Measurements from ENCODE around the gene KDSR. TPM values are rescaled to one million over a fixed set of nuclear protein-coding genes. Genes with fewer than 3 reads are reported as not detected.

KDSR gene
- total and polyA plus RNA-seq, 4 donors: 31.3 to 39.1 (median 32.7) TPM

DNA sequence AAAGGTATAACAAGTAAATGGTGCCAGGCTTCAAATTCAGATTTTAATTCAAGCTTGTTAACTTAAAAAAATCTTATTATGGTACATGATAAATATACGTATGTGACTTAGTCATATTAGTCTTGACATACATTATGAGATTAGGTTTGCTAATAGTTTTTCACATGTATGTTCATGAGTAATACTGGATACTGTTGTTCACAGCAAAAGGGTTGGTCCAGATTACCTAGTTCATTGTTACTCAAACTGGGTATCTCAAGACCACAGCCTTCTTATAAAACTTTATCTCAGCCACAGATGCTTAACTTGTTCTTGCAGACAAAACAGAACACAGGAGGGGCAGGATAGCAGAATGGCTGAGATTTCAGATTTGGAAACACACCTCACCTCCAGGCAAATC is 28.5 kb upstream of the KDSR start:
- peaks cover 34% of the 10 kb centered on the region for H3K36me3 ChIP-seq (ENCODE audit: control insufficient read depth, insufficient read depth, low read length)

DNA sequence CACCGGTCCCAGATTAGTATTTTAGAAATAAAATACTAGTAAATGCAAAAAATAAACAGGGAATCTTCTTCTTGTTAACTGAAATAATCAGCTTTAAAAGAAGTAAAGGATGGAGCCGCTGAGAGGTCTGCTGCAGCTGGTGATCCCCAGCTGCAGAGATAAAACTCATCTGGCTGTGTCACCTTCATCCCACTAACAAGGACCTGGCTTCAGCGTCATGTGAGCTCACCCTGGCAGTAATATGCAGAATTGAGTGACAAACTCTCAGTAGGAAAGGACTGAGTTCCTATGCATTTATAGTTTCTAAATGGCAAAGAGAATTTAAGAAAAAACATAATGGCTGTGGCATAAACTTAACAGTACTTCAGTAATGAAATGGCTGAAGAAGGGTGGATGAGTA is 27.9 kb upstream of the KDSR start:
- Histone ChIP-seq H3K36me3 (ENCODE audit: control insufficient read depth, insufficient read depth, low read length) (peaks cover 35% of the 10 kb centered on the region), H3K27me3 (ENCODE audit: control insufficient read depth, insufficient read depth, low read length) (no peaks in the 10 kb centered on the region), H3K4me1 (ENCODE audit: control insufficient read depth, insufficient read depth, low read length) (no peaks in the 10 kb centered on the region), H3K27ac (ENCODE audit: low read depth, low read length) (no peak overlapping the region), H3K4me3 (ENCODE audit: low read depth, low read length) (no peak overlapping the region), H3K9me3 (ENCODE audit: control insufficient read depth, insufficient read depth, low read length) (no peaks in the 10 kb centered on the region)
- WGBS (ENCODE audit: insufficient coverage): no CpG with 5 or more reads among the region's 3 CpGs
- DNase-seq (ENCODE audit: low read depth in 4 of 6, low spot score in 6 of 6): no peak

More for the DNA sequence above, 28.5 kb upstream of the KDSR start:
- H3K4me1 ChIP-seq (ENCODE audit: control insufficient read depth, insufficient read depth, low read length): no peaks in the 10 kb centered on the region
- WGBS (ENCODE audit: insufficient coverage): no CpG with 5 or more reads among the region's 1 CpG
- no peaks in the 10 kb centered on the region for H3K27me3 ChIP-seq (ENCODE audit: control insufficient read depth, insufficient read depth, low read length)
- no peak overlapping the region for H3K4me3 ChIP-seq (ENCODE audit: low read depth, low read length)
- no peaks in the 10 kb centered on the region for H3K9me3 ChIP-seq (ENCODE audit: control insufficient read depth, insufficient read depth, low read length)
- DNase-seq (ENCODE audit: low read depth in 4 of 6, low spot score in 6 of 6): no peak
- no peak overlapping the region for H3K27ac ChIP-seq (ENCODE audit: low read depth, low read length)

DNA sequence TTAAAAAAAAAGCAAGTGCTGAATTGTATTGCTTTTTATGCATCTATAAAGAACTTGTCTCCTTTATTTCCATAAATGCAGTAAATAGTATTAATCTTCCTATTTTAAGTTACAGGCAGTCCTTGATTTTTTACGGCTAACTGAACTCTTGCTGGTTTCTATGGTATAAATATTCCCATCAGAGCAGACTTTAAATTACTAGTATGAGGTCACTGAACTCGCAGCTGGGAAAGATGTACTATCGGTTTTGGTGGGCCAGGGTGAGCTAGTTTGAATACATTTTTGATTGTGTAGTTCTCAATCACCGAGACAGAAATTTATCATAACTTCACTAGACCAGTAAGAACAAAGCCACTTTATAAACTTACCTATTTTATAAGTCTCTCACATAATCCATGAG is 20.9 kb upstream of the KDSR start:
- no peak overlapping the region for H3K4me3 ChIP-seq (ENCODE audit: low read depth, low read length)
- H3K9me3 ChIP-seq (ENCODE audit: control insufficient read depth, insufficient read depth, low read length): no peaks in the 10 kb centered on the region
- no peak for DNase-seq (ENCODE audit: low read depth in 4 of 6, low spot score in 6 of 6)
- no peaks in the 10 kb centered on the region for H3K4me1 ChIP-seq (ENCODE audit: control insufficient read depth, insufficient read depth, low read length)
- no peak overlapping the region for H3K27ac ChIP-seq (ENCODE audit: low read depth, low read length)
- no CpG with 5 or more reads among the region's 4 CpGs for WGBS (ENCODE audit: insufficient coverage)
- H3K27me3 ChIP-seq (ENCODE audit: control insufficient read depth, insufficient read depth, low read length): no peaks in the 10 kb centered on the region
- peaks cover 14% of the 10 kb centered on the region for H3K36me3 ChIP-seq (ENCODE audit: control insufficient read depth, insufficient read depth, low read length)

DNA sequence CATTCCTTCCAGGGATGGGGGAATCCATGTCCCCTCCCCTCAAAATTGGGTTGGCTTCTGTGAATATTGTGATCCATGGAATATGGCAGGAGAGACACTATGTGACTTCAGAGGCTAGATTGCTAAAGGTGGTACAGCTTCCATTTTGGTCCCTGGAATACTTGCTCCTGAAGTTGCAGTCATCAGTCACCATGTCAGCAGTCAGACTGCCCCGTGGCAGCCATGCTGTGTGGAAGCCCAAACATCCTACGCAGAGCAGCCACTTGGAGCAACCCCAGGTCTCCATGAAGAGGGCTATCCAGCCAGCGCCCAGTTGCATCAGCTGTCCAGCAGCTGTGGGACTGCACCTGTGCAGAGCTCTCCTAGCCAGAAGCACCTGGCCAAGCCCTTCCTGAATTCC is 15.8 kb upstream of the KDSR start:
- Histone ChIP-seq H3K27ac (ENCODE audit: low read depth, low read length) (no peak overlapping the region), H3K4me1 (ENCODE audit: control insufficient read depth, insufficient read depth, low read length) (no peaks in the 10 kb centered on the region), H3K9me3 (ENCODE audit: control insufficient read depth, insufficient read depth, low read length) (no peaks in the 10 kb centered on the region), H3K4me3 (ENCODE audit: low read depth, low read length) (no peak overlapping the region), H3K36me3 (ENCODE audit: control insufficient read depth, insufficient read depth, low read length) (peaks cover 4% of the 10 kb centered on the region), H3K27me3 (ENCODE audit: control insufficient read depth, insufficient read depth, low read length) (no peaks in the 10 kb centered on the region)
- WGBS (ENCODE audit: insufficient coverage): 99% methylated on average over 3 of the region's 3 CpGs
- no peak for DNase-seq (ENCODE audit: low read depth in 4 of 6, low spot score in 6 of 6)

DNA sequence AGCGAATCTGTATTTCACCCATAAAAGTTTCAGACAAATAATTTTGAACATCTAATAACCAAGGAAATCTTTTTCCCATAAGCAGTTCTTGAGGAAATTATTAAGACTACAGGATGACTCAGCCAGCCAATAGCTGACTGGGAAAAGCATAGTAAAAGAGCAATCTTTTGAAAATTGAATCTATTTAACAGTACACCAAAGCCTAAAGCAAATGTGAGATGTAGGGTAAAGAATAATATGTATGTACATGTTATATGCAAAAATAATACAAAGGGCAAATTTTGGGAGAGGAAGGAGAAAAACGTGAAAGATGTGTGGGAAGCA is 12.6 kb upstream of the KDSR start:
- DNase-seq (ENCODE audit: low read depth in 4 of 6, low spot score in 6 of 6): no peak

DNA sequence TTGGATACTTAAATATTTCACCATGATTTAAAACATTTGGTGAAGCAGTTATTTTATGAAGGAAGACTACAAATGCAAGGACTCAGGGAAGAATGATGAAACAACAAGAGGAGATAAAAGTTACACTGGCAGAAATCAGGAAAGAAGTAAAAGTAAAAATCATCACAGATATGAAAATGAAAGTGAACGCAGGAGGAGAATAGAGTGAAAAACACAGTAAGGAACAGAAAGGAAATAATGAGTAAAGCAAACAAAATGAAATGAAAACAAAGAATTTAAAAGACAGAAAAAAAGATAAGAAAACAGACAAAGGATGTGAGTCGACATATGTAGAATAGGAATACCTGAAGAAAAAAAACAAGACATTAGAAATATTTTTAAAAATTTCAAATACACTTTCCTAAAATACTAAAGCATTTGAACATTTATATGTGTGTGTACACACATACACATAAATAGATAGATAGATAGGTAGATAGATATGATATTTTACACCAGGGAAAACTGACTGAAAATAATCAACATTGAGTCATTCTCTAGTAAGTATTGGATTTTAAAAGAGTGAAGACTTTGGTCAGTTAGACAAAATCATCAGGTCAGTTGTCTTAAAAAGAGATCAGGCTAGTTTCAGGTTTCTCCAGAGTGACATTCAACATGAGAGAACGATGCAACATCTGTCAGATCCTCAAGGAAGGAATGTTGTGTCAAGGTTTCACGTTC is 12.1 kb upstream of the KDSR start:
- Histone ChIP-seq H3K27me3 (ENCODE audit: control insufficient read depth, insufficient read depth, low read length) (no peaks in the 10 kb centered on the region), H3K27ac (ENCODE audit: low read depth, low read length) (no peak overlapping the region), H3K4me1 (ENCODE audit: control insufficient read depth, insufficient read depth, low read length) (no peaks in the 10 kb centered on the region), H3K4me3 (ENCODE audit: low read depth, low read length) (no peak overlapping the region), H3K36me3 (ENCODE audit: control insufficient read depth, insufficient read depth, low read length) (no peaks in the 10 kb centered on the region), H3K9me3 (ENCODE audit: control insufficient read depth, insufficient read depth, low read length) (no peaks in the 10 kb centered on the region)
- no peak for DNase-seq (ENCODE audit: low read depth in 4 of 6, low spot score in 6 of 6)
- WGBS (ENCODE audit: insufficient coverage): no CpG with 5 or more reads among the region's 4 CpGs

More for the DNA sequence above, 12.6 kb upstream of the KDSR start:
- no peaks in the 10 kb centered on the region for H3K36me3 ChIP-seq (ENCODE audit: control insufficient read depth, insufficient read depth, low read length)
- H3K4me3 ChIP-seq (ENCODE audit: low read depth, low read length): no peak overlapping the region
- no peak overlapping the region for H3K27ac ChIP-seq (ENCODE audit: low read depth, low read length)
- H3K27me3 ChIP-seq (ENCODE audit: control insufficient read depth, insufficient read depth, low read length): no peaks in the 10 kb centered on the region
- no peaks in the 10 kb centered on the region for H3K9me3 ChIP-seq (ENCODE audit: control insufficient read depth, insufficient read depth, low read length)
- WGBS (ENCODE audit: insufficient coverage): no CpG with 5 or more reads among the region's 2 CpGs
- H3K4me1 ChIP-seq (ENCODE audit: control insufficient read depth, insufficient read depth, low read length): no peaks in the 10 kb centered on the region

DNA sequence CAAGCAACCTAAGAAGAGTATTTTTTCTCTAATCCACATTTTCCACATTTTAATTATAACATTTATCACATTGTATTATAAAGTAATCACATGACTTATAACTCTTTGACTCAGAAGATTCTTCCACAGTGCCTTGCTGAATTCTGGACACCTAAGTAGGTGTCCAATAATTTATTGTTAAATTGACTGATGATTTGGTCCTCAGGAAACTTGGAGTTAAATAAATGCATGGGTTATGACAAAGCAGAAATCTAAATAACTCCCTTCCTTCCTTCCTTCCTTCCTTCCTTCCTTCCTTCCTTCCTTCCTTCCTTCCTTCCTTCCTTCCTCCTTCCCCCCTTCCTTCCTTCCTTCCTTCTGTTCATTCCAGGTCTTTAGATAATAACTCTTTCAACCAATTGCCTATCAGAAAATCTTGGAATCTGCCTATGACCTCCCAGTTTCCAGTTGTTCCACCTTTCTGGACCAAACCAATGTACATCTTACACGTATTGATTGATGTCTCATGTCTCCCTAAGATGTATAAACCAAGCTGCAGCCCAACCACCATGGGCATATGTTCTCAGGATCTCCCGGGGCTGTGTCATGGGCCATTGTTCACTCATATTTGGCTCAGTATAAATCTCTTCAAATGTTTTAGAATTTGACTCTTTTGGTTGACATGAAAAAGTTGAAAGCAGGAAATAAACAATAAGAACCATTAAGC is 10.4 kb upstream of the KDSR start:
- Histone ChIP-seq H3K36me3 (ENCODE audit: control insufficient read depth, insufficient read depth, low read length) (no peaks in the 10 kb centered on the region), H3K9me3 (ENCODE audit: control insufficient read depth, insufficient read depth, low read length) (no peaks in the 10 kb centered on the region), H3K4me3 (ENCODE audit: low read depth, low read length) (no peak overlapping the region), H3K27me3 (ENCODE audit: control insufficient read depth, insufficient read depth, low read length) (no peaks in the 10 kb centered on the region), H3K27ac (ENCODE audit: low read depth, low read length) (no peak overlapping the region), H3K4me1 (ENCODE audit: control insufficient read depth, insufficient read depth, low read length) (no peaks in the 10 kb centered on the region)
- DNase-seq (ENCODE audit: low read depth in 4 of 6, low spot score in 6 of 6): no peak
- WGBS (ENCODE audit: insufficient coverage): 50% methylated on average over 1 of the region's 2 CpGs

DNA sequence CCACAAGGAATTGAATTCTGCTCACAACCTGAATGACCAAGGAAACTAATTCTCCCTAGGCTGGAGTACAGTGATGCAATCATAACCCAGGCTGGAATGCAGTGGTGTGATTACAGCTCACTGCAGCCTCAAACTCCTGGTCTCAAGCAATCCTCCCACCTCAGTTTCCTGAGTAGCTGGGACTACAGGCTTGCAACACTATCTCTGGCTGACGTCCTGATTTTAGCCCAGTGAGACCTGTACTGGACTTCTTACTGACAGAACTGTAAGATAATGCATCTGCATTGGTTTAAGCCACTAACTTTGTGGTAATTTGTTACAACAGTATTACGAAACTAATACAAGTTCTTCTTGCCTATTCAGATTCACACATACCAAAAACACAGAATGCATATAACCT is 9.5 kb upstream of the KDSR start:
- Histone ChIP-seq H3K27me3 (ENCODE audit: control insufficient read depth, insufficient read depth, low read length) (no peaks in the 10 kb centered on the region), H3K4me1 (ENCODE audit: control insufficient read depth, insufficient read depth, low read length) (no peaks in the 10 kb centered on the region), H3K36me3 (ENCODE audit: control insufficient read depth, insufficient read depth, low read length) (no peaks in the 10 kb centered on the region), H3K4me3 (ENCODE audit: low read depth, low read length) (no peak overlapping the region), H3K27ac (ENCODE audit: low read depth, low read length) (no peak overlapping the region), H3K9me3 (ENCODE audit: control insufficient read depth, insufficient read depth, low read length) (no peaks in the 10 kb centered on the region)
- DNase-seq (ENCODE audit: low read depth in 4 of 6, low spot score in 6 of 6): no peak
- WGBS (ENCODE audit: insufficient coverage): 80% methylated on average over 1 of the region's 2 CpGs

DNA sequence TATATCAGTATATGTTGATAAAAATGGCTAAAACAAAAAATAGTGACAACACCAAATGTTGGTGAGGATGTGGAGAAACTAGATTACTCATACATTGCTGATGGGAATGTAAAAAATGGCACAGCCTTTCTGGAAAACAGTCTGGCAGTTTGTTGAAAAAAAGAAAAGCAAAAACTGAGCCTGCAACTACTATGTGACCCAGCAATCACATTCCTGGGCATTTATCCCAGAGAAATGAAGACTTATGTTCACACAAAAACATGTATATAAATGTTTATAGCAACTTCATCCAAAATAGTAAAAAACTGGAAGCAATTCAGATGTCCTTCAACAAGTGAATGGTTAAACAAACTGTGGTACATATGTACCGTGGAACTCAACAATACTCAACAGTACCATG is 7.5 kb upstream of the KDSR start:
- no peak overlapping the region for H3K27ac ChIP-seq (ENCODE audit: low read depth, low read length)
- DNase-seq (ENCODE audit: low read depth in 4 of 6, low spot score in 6 of 6): peak in 1 of 6 donors; percentile 63
- no CpG with 5 or more reads among the region's 1 CpG for WGBS (ENCODE audit: insufficient coverage)
- no peaks in the 10 kb centered on the region for H3K36me3 ChIP-seq (ENCODE audit: control insufficient read depth, insufficient read depth, low read length)
- H3K27me3 ChIP-seq (ENCODE audit: control insufficient read depth, insufficient read depth, low read length): no peaks in the 10 kb centered on the region
- no peaks in the 10 kb centered on the region for H3K9me3 ChIP-seq (ENCODE audit: control insufficient read depth, insufficient read depth, low read length)
- H3K4me1 ChIP-seq (ENCODE audit: control insufficient read depth, insufficient read depth, low read length): no peaks in the 10 kb centered on the region
- no peak overlapping the region for H3K4me3 ChIP-seq (ENCODE audit: low read depth, low read length)

DNA sequence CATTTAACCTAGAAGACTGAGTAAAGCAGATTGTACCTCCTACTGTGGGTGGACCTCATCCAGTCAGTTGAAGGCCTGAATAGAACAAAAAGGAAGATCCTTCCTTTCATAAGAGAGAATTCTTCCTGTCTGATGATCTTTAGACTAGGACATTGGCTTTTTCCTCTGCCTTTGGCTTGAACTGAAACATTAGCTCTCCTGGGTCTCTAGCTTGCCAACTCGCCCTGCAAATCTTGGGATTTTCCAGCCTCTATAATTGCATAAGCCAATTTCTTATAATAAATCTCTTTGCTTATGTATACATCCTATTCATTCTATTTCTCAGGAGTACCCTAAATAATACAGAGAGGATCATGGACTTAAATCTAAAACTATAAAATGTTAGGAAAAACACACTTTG is 6.2 kb upstream of the KDSR start:
- Histone ChIP-seq H3K4me3 (ENCODE audit: low read depth, low read length) (no peak overlapping the region), H3K4me1 (ENCODE audit: control insufficient read depth, insufficient read depth, low read length) (peaks cover 1% of the 10 kb centered on the region), H3K36me3 (ENCODE audit: control insufficient read depth, insufficient read depth, low read length) (no peaks in the 10 kb centered on the region), H3K27me3 (ENCODE audit: control insufficient read depth, insufficient read depth, low read length) (no peaks in the 10 kb centered on the region), H3K27ac (ENCODE audit: low read depth, low read length) (no peak overlapping the region), H3K9me3 (ENCODE audit: control insufficient read depth, insufficient read depth, low read length) (no peaks in the 10 kb centered on the region)
- DNase-seq (ENCODE audit: low read depth in 4 of 6, low spot score in 6 of 6): no peak
- no CpG with 5 or more reads among the region's 1 CpG for WGBS (ENCODE audit: insufficient coverage)

Data from spinal cord (tissue), 10 donors.